Gastrocnemius medialis (tissue), 4 donors: ENCODE data around the gene NRDE2. TPM values are rescaled to one million over a fixed set of nuclear protein-coding genes. Genes with fewer than 3 reads are reported as not detected.

Experiments
- ATAC-seq, 2 donors: fragments of 150-250 bp; one replicate each; pipeline ENCODE4 v1.9.1; 2016
- DNase-seq, 2 donors: peaks; one replicate each; pipeline ENCODE4 v3.0.0-alpha.2; 2019
- H3K27ac ChIP-seq, 4 donors: fragments of 200-600 bp; sonication (generic); 1 replicate in 1 of 4; 2 replicates in 3 of 4; pipeline ENCODE4 v1.5.1; 2016 to 2018; ENCODE audit warnings: mild to moderate bottlenecking in 2 of 4, moderate library complexity in 1 of 4
- H3K27me3 ChIP-seq, 3 donors: fragments of 200-600 bp; sonication (generic) in 2 of 3; 1 replicate in 1 of 3; 2 replicates in 2 of 3; pipeline versions ENCODE4 v1.5.1 to v1.6.0; 2016 to 2019; ENCODE audit warnings: mild to moderate bottlenecking in 1 of 3, moderate library complexity in 1 of 3
- H3K36me3 ChIP-seq, 2 donors: fragments of 200-600 bp; sonication (generic) in 1 of 2; one replicate each; pipeline ENCODE4 v1.5.1; 2017 to 2018
- H3K4me1 ChIP-seq, 2 donors: fragments of 200-600 bp; sonication (generic) in 1 of 2; one replicate each; pipeline ENCODE4 v1.5.1; 2016 to 2017; ENCODE audit warnings: mild to moderate bottlenecking in 2 of 2
- H3K4me3 ChIP-seq, 4 donors: fragments of 200-600 bp; sonication (generic) in 3 of 4; 1 replicate in 1 of 4; 2 replicates in 3 of 4; pipeline ENCODE4 v1.5.1; 2016 to 2019; ENCODE audit warnings: mild to moderate bottlenecking in 2 of 4
- H3K9me3 ChIP-seq, 3 donors: fragments of 200-600 bp; sonication (generic) in 2 of 3; 1 replicate in 1 of 3; 2 replicates in 2 of 3; pipeline ENCODE4 v1.5.1; 2016 to 2019
- POLR2A ChIP-seq, 2 donors: fragments of 450-650 bp; IDR thresholded peaks; one replicate each; pipeline ENCODE4 v1.6.1; 2017; ENCODE audit warnings: antibody characterized with exemption in 2 of 2, mild to moderate bottlenecking in 2 of 2, moderate library complexity in 2 of 2
- in situ Hi-C, 4 donors: fragments of 200-750 bp; cut with MboI; loops; one replicate each; pipeline versions ENCODE4 v1.15.0 to v1.8.0; 2017; ENCODE audit warnings: low sequenced_read_pairs in 4 of 4
- intact Hi-C: fragments of 100-400 bp; cut with DNase I; formaldehyde crosslinking; loops from one replicate; pipeline ENCODE4 v1.15.1; 2023; ENCODE audit warnings: low total_unique reads
- total RNA-seq, 4 donors: library from RNA; depleted of rRNA; stranded (reverse); fragments of >200 nt; gene quantifications; one replicate each; pipeline versions ENCODE4 v1.1.0 to v1.2.3, GENCODE V29; 2016
- TF ChIP-seq, protein P1 (sequence below), 5 experiments: fragments of 450-650 bp in 3 of 5; fragments of 200-600 bp in 2 of 5; sonication (generic) in 2 of 5; IDR thresholded peaks in 4 of 5; conservative IDR thresholded peaks in 1 of 5; 1 replicate in 4 of 5; 2 replicates in 1 of 5; pipeline ENCODE4 v1.5.1; 2016 to 2019; ENCODE audit warnings: antibody characterized with exemption in 5 of 5, mild to moderate bottlenecking in 3 of 5, moderate library complexity in 3 of 5

The NRDE2 gene
- total RNA-seq, 4 donors from 2014 or later = 7.5 to 11.8 (median 10.2) TPM

GRCh38 chr14:90302529-90303303, 29.0 kb downstream of the NRDE2 start:
- intact Hi-C loops = loop anchor here (5.0 kb wide), 3 partner anchors 80 to 525 kb away; no protein-coding TSS in a partner anchor

GRCh38 chr14:90301668-90302090, 30.1 kb downstream of the NRDE2 start:
- no peak for TF ChIP-seq POLR2A (IDR thresholded peaks at IDR 0.05)
- TF ChIP-seq, protein P1, sequence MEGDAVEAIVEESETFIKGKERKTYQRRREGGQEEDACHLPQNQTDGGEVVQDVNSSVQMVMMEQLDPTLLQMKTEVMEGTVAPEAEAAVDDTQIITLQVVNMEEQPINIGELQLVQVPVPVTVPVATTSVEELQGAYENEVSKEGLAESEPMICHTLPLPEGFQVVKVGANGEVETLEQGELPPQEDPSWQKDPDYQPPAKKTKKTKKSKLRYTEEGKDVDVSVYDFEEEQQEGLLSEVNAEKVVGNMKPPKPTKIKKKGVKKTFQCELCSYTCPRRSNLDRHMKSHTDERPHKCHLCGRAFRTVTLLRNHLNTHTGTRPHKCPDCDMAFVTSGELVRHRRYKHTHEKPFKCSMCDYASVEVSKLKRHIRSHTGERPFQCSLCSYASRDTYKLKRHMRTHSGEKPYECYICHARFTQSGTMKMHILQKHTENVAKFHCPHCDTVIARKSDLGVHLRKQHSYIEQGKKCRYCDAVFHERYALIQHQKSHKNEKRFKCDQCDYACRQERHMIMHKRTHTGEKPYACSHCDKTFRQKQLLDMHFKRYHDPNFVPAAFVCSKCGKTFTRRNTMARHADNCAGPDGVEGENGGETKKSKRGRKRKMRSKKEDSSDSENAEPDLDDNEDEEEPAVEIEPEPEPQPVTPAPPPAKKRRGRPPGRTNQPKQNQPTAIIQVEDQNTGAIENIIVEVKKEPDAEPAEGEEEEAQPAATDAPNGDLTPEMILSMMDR (IDR thresholded peaks at IDR 0.05 in 4 of 5, conservative IDR thresholded peaks at IDR 0.05 in 1 of 5) = peak in 4 of 5 experiments; percentile 36 to 66 (median 45)
- peaks cover 27 to 32% of the 10 kb centered on the region in 2 donors for H3K4me1 ChIP-seq
- peak overlapping the region; percentile 74 to 88 (median 82) for H3K27ac ChIP-seq
- intact Hi-C loops (loop anchor here (1.0 to 5.0 kb wide), 6 partner anchors 81 to 526 kb away; no protein-coding TSS in a partner anchor), in situ Hi-C loops (loop anchor here (5.0 to 25.0 kb wide), 5 partner anchors 96 to 463 kb away; partner anchors contain the start of gene CALM1 (in 1 of the 4))
- H3K4me3 ChIP-seq = no peak overlapping the region
- ATAC-seq (peak; percentile 77 to 78), DNase-seq (no peak)
- H3K9me3 ChIP-seq = no peaks in the 10 kb centered on the region
- H3K27me3 ChIP-seq = no peaks in the 10 kb centered on the region
- peaks cover 0 to 38% of the 10 kb centered on the region in 2 donors for H3K36me3 ChIP-seq

More at GRCh38 chr14:90302529-90303303, 29.0 kb downstream of the NRDE2 start:
- Histone ChIP-seq H3K4me3 (no peak overlapping the region), H3K4me1 (peaks cover 31 to 32% of the 10 kb centered on the region in 2 donors), H3K36me3 (peaks cover 0 to 28% of the 10 kb centered on the region in 2 donors), H3K27me3 (no peaks in the 10 kb centered on the region), H3K27ac (peak overlapping the region; percentile 74 to 88 (median 82)), H3K9me3 (no peaks in the 10 kb centered on the region)
- DNase-seq (no peak), ATAC-seq (no peak)
- in situ Hi-C loops = loop anchor here (5.0 to 25.0 kb wide), 5 partner anchors 95 to 462 kb away; partner anchors contain the start of gene CALM1 (in 1 of the 4)
- TF ChIP-seq, protein P1 (IDR thresholded peaks at IDR 0.05 in 4 of 5, conservative IDR thresholded peaks at IDR 0.05 in 1 of 5) = no peak
- no peak for TF ChIP-seq POLR2A (IDR thresholded peaks at IDR 0.05)

- ATAC-seq (peak in 1 of 2 donors; percentile 8), DNase-seq (no peak)
- in situ Hi-C loops (loop anchor here (5.0 to 25.0 kb wide), 5 partner anchors 96 to 464 kb away; partner anchors contain the start of gene CALM1 (in 1 of the 4)), intact Hi-C loops (loop anchor here (1.0 to 5.0 kb wide), 6 partner anchors 81 to 526 kb away; no protein-coding TSS in a partner anchor)
- TF ChIP-seq, protein P1 (IDR thresholded peaks at IDR 0.05 in 4 of 5, conservative IDR thresholded peaks at IDR 0.05 in 1 of 5) = no peak
- no peak for TF ChIP-seq POLR2A (IDR thresholded peaks at IDR 0.05)
- Histone ChIP-seq H3K9me3 (no peaks in the 10 kb centered on the region), H3K4me3 (no peak overlapping the region), H3K4me1 (peaks cover 27 to 32% of the 10 kb centered on the region in 2 donors), H3K36me3 (peaks cover 0 to 39% of the 10 kb centered on the region in 2 donors), H3K27ac (peak overlapping the region; percentile 74 to 88 (median 82)), H3K27me3 (no peaks in the 10 kb centered on the region)
Observed at GRCh38 chr14:90301122-90301521, 30.6 kb downstream of the NRDE2 start.

GRCh38 chr14:90300611-90301047, 31.1 kb downstream of the NRDE2 start:
- H3K9me3 ChIP-seq = no peaks in the 10 kb centered on the region
- in situ Hi-C loops = loop anchor here (5.0 to 25.0 kb wide), 5 partner anchors 97 to 464 kb away; partner anchors contain the start of gene CALM1 (in 1 of the 4)
- H3K36me3 ChIP-seq = peaks cover 0 to 39% of the 10 kb centered on the region in 2 donors
- no peaks in the 10 kb centered on the region for H3K27me3 ChIP-seq
- peak in 1 of 2 donors; percentile 15 for ATAC-seq
- H3K4me1 ChIP-seq = peaks cover 27 to 32% of the 10 kb centered on the region in 2 donors
- no peak for DNase-seq
- intact Hi-C loops = loop anchor here (1.0 to 5.0 kb wide), 6 partner anchors 82 to 527 kb away; no protein-coding TSS in a partner anchor
- no peak overlapping the region for H3K4me3 ChIP-seq
- peak overlapping the region; percentile 74 to 88 (median 82) for H3K27ac ChIP-seq
- TF ChIP-seq POLR2A (IDR thresholded peaks at IDR 0.05) = no peak
- TF ChIP-seq, protein P1 (IDR thresholded peaks at IDR 0.05 in 4 of 5, conservative IDR thresholded peaks at IDR 0.05 in 1 of 5) = no peak
